VCaP (cell line): Measurements from ENCODE around the gene CYTL1.

Experiments used
- H3K27ac ChIP-seq: fragments of 450-650 bp; 2 replicates; pipeline ENCODE4 v1.5.1; 2017
- CTCF ChIP-seq: fragments of 450-650 bp; conservative IDR thresholded peaks from 2 replicates; pipeline ENCODE4 v1.5.1; 2017; ENCODE audit warnings: mild to moderate bottlenecking, moderate library complexity

The CYTL1 gene

GRCh38 chr4:5040856-5041620, 21.8 kb upstream of the CYTL1 start:
- H3K27ac ChIP-seq: peak overlapping the region; percentile 27; the same call in 1 of the 2 replicates
- no peak for TF ChIP-seq CTCF

- no peak for TF ChIP-seq CTCF
- no peak overlapping the region for H3K27ac ChIP-seq
Measured at GRCh38 chr4:5039800-5040199, 20.5 kb upstream of the CYTL1 start.

GRCh38 chr4:5037553-5038551, 18.6 kb upstream of the CYTL1 start:
- H3K27ac ChIP-seq: no peak overlapping the region
- TF ChIP-seq CTCF: no peak

- no peak for TF ChIP-seq CTCF
- no peak overlapping the region for H3K27ac ChIP-seq
Measured at GRCh38 chr4:5036239-5036638, 17.0 kb upstream of the CYTL1 start.

- TF ChIP-seq CTCF: no peak
- peak overlapping the region; percentile 63 for H3K27ac ChIP-seq
Measured at GRCh38 chr4:5034206-5034605, 14.9 kb upstream of the CYTL1 start.

- TF ChIP-seq CTCF: no peak
- peak overlapping the region; percentile 63 for H3K27ac ChIP-seq
Measured at GRCh38 chr4:5033281-5033841, 14.1 kb upstream of the CYTL1 start.

- no peak for TF ChIP-seq CTCF
- peak overlapping the region; percentile 63 for H3K27ac ChIP-seq
Measured at GRCh38 chr4:5032813-5033212, 13.6 kb upstream of the CYTL1 start.
